ENCODE data around the gene SLC6A12.
"Not testable (repeated sequence)": the region's sequence is repeated elsewhere in the genome, so short reads cannot be mapped to it uniquely, and the experiment has no call there.

SLC6A12 gene

GRCh38 chr12:234019-234418, 20.1 kb upstream of the SLC6A12 start:
- no peak for DNase-seq

- DNase-seq: no peak
Observed at GRCh38 chr12:233615-233968, 19.6 kb upstream of the SLC6A12 start.

GRCh38 chr12:232731-233614, 19.0 kb upstream of the SLC6A12 start:
- DNase-seq: no peak

GRCh38 chr12:230925-231671, 17.1 kb upstream of the SLC6A12 start:
- DNase-seq: no peak

- no peak for DNase-seq
Observed at GRCh38 chr12:229441-230191, 15.7 kb upstream of the SLC6A12 start.

GRCh38 chr12:228846-229200, 14.9 kb upstream of the SLC6A12 start:
- no peak for DNase-seq

- DNase-seq: no peak
Observed at GRCh38 chr12:227923-228845, 14.2 kb upstream of the SLC6A12 start.

GRCh38 chr12:227286-227915, 13.4 kb upstream of the SLC6A12 start:
- no peak for DNase-seq

- DNase-seq: no peak
Observed at GRCh38 chr12:226401-226800, 12.4 kb upstream of the SLC6A12 start.

GRCh38 chr12:225012-225411, 11.1 kb upstream of the SLC6A12 start:
- DNase-seq: no peak

GRCh38 chr12:224330-224729, 10.4 kb upstream of the SLC6A12 start:
- DNase-seq: no peak

GRCh38 chr12:223841-224240, 9.9 kb upstream of the SLC6A12 start:
- no peak for DNase-seq

- DNase-seq: no peak
Observed at GRCh38 chr12:221736-222135, 7.8 kb upstream of the SLC6A12 start.

GRCh38 chr12:220946-221550, 7.1 kb upstream of the SLC6A12 start:
- no peak for DNase-seq

- no peak for DNase-seq
Observed at GRCh38 chr12:220491-220890, 6.5 kb upstream of the SLC6A12 start.

- no peak for DNase-seq
Observed at GRCh38 chr12:219891-220352, 6.0 kb upstream of the SLC6A12 start.

GRCh38 chr12:218728-219590, 5.0 kb upstream of the SLC6A12 start:
- DNase-seq: no peak

- DNase-seq: no peak
Observed at GRCh38 chr12:218221-218620, 4.3 kb upstream of the SLC6A12 start.

GRCh38 chr12:217029-217428, 3.1 kb upstream of the SLC6A12 start:
- not testable (repeated sequence) for DNase-seq

GRCh38 chr12:215116-215515, 1.2 kb upstream of the SLC6A12 start:
- DNase-seq: no peak

Data from activated T-cell treated with anti-CD3 and anti-CD28 coated beads for 4 hours (primary cell).